Ovary (tissue), 9 donors: ENCODE data around the gene DOK1. TPM values are rescaled to one million over a fixed set of nuclear protein-coding genes. Genes with fewer than 3 reads are reported as not detected.

Experiments
- DNase-seq, 5 donors: peaks; one replicate each; pipeline ENCODE4 v3.0.0-alpha.2; 2019 to 2020
- H3K27ac ChIP-seq, 2 donors: fragments of 200-600 bp; one replicate each; pipeline versions ENCODE4 v1.5.1 to v1.8.0; 2019 to 2022
- H3K27me3 ChIP-seq: fragments of 200-600 bp; one replicate; pipeline ENCODE4 v1.8.0; 2022
- H3K36me3 ChIP-seq: fragments of 200-600 bp; sonication (generic); one replicate; pipeline ENCODE4 v1.5.1; 2019
- H3K4me1 ChIP-seq: one replicate; pipeline ENCODE4 v1.8.1; 2013; ENCODE audit warnings: mild to moderate bottlenecking, moderate library complexity; ENCODE audit not compliant: insufficient read depth
- H3K4me3 ChIP-seq: fragments of 200-600 bp; sonication (generic); one replicate; pipeline ENCODE4 v1.5.1; 2017
- H3K9me3 ChIP-seq, 2 donors: fragments of 200-600 bp in 1 of 2; sonication (generic) in 1 of 2; one replicate each; pipeline versions ENCODE4 v1.5.1 to v1.8.1; 2013 to 2019; ENCODE audit warnings: mild to moderate bottlenecking in 1 of 2, moderate library complexity in 1 of 2
- EP300 ChIP-seq: sonication (generic); formaldehyde crosslinking; IDR thresholded peaks from one replicate; pipeline ENCODE4 v1.6.1; 2017; ENCODE audit warnings: antibody characterized with exemption
- POLR2A ChIP-seq: fragments of 450-650 bp; IDR thresholded peaks from one replicate; pipeline ENCODE4 v1.6.1; 2017; ENCODE audit warnings: antibody characterized with exemption, mild to moderate bottlenecking, moderate library complexity
- WGBS, 3 donors: extraction: QIAGEN DNeasy Blood & Tissue Kit in 1 of 3; methylation state at CpG; one replicate each; pipeline versions ENCODE4 v1.1.5 to v1.1.7; 2013 to 2017; 5-methylcytosine and 5-hydroxymethylcytosine counted together
- intact Hi-C, 4 donors: fragments of 100-400 bp; cut with DNase I; formaldehyde crosslinking; loops; one replicate each; pipeline versions ENCODE4 v1.11.0 to v1.15.1; 2022 to 2023
- polyA plus RNA-seq, 2 donors: library from polyadenylated mRNA; stranded (reverse); fragments of 200-250 nt in 1 of 2; fragments of 350-450 nt in 1 of 2; fragmentation: Illumina TruSeq in 1 of 2; extraction: RNeasy Lipid Tissue Mini Kit (QIAGEN cat#74804) in 1 of 2; gene quantifications; one replicate each; pipeline ENCODE4 v1.2.3, GENCODE V29; 2013 to 2014
- total RNA-seq, 7 donors: library from RNA; depleted of rRNA in 2 of 7; stranded (reverse); fragments of >200 nt in 2 of 7; fragmentation: NEBNext Ultra II Directional in 3 of 7; extraction: Animal tissue kit (Norgen Biotek cat#: 25700) in 3 of 7; gene quantifications; one replicate each; pipeline versions ENCODE4 v1.1.0 to v1.2.4, GENCODE V29; 2016 to 2023
- TF ChIP-seq, protein P1 (sequence below), 3 donors: fragments of 450-650 bp in 2 of 3; fragments of 200-600 bp in 1 of 3; IDR thresholded peaks; one replicate each; pipeline versions ENCODE4 v1.5.1 to v1.8.0; 2016 to 2022; ENCODE audit warnings: antibody characterized with exemption in 3 of 3, mild to moderate bottlenecking in 1 of 3
- donor health status: DM: no; HTN: no; CAD: no; lungs with moderate emphysema.
- donor health status: DM: no; HTN: no; CAD: no.
- donor health status: Bipolar disorder and iron deficiency.
- donor health status: DM: yes; HTN: yes; CAD: no.
- donor health status: DM: no; HTN: no; CAD: no.
- donor health status: DM: yes; HTN: yes; CAD: no.

The DOK1 gene
- total and polyA plus RNA-seq, 9 donors: 6.5 to 16.0 (median 12.9) TPM

GRCh38 chr2:74516650-74517049 lies 37.9 kb upstream of the DOK1 start:
- Histone ChIP-seq H3K27ac (no peak overlapping the region), H3K4me1 (peaks cover 3% of the 10 kb centered on the region), H3K9me3 (no peaks in the 10 kb centered on the region), H3K4me3 (no peak overlapping the region), H3K27me3 (peaks cover 18% of the 10 kb centered on the region), H3K36me3 (no peaks in the 10 kb centered on the region)
- no peak for DNase-seq
- 52 to 63% (median 61%) methylated on average over 13 of the region's 13 CpGs for WGBS, 3 donors
- intact Hi-C loops: no loop called here
- TF ChIP-seq EP300 (no peak), POLR2A (no peak)
- TF ChIP-seq, protein P1, sequence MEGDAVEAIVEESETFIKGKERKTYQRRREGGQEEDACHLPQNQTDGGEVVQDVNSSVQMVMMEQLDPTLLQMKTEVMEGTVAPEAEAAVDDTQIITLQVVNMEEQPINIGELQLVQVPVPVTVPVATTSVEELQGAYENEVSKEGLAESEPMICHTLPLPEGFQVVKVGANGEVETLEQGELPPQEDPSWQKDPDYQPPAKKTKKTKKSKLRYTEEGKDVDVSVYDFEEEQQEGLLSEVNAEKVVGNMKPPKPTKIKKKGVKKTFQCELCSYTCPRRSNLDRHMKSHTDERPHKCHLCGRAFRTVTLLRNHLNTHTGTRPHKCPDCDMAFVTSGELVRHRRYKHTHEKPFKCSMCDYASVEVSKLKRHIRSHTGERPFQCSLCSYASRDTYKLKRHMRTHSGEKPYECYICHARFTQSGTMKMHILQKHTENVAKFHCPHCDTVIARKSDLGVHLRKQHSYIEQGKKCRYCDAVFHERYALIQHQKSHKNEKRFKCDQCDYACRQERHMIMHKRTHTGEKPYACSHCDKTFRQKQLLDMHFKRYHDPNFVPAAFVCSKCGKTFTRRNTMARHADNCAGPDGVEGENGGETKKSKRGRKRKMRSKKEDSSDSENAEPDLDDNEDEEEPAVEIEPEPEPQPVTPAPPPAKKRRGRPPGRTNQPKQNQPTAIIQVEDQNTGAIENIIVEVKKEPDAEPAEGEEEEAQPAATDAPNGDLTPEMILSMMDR (IDR thresholded peaks at IDR 0.05): no peak

DNA sequence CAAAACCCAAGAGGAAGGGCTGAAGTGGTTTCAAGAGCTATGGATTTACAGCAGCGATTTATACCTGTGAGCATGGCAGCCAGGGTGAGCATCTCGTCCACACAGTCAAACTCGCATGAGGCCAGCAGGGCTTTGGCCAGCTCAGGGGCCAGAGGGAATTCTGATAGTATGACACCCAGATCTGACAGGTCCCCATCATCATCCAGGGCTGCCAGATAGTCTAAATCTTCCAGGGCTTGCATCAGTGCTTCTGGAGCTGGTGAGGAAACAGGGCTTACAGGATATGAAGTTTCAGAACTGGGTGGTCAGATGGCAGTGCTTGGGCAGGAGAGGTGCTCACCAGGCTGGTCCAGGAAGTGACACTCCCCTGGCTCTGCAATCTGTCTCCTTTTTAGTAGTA lies 32.0 kb upstream of the DOK1 start:
- no peaks in the 10 kb centered on the region for H3K4me1 ChIP-seq
- H3K36me3 ChIP-seq: no peaks in the 10 kb centered on the region
- whole genome bisulfite sequencing, 3 donors: 67 to 76% (median 69%) methylated on average over 3 of the region's 3 CpGs
- no peak overlapping the region for H3K4me3 ChIP-seq
- no peak for DNase-seq
- intact Hi-C loops: no loop called here
- no peaks in the 10 kb centered on the region for H3K27me3 ChIP-seq
- H3K9me3 ChIP-seq: no peaks in the 10 kb centered on the region
- TF ChIP-seq, protein P1 (IDR thresholded peaks at IDR 0.05): no peak
- no peak for TF ChIP-seq POLR2A
- TF ChIP-seq EP300: no peak
- no peak overlapping the region for H3K27ac ChIP-seq

GRCh38 chr2:74524005-74524404 lies 30.5 kb upstream of the DOK1 start:
- H3K36me3 ChIP-seq: no peaks in the 10 kb centered on the region
- no peak for DNase-seq
- no peak overlapping the region for H3K27ac ChIP-seq
- TF ChIP-seq EP300 (no peak), POLR2A (no peak)
- TF ChIP-seq, protein P1 (IDR thresholded peaks at IDR 0.05): no peak
- H3K4me1 ChIP-seq: peaks cover 6% of the 10 kb centered on the region
- H3K9me3 ChIP-seq: no peaks in the 10 kb centered on the region
- WGBS, 3 donors: 76 to 80% (median 77%) methylated on average over 9 of the region's 9 CpGs
- H3K4me3 ChIP-seq: no peak overlapping the region
- no peaks in the 10 kb centered on the region for H3K27me3 ChIP-seq
- intact Hi-C loops: no loop called here

DNA sequence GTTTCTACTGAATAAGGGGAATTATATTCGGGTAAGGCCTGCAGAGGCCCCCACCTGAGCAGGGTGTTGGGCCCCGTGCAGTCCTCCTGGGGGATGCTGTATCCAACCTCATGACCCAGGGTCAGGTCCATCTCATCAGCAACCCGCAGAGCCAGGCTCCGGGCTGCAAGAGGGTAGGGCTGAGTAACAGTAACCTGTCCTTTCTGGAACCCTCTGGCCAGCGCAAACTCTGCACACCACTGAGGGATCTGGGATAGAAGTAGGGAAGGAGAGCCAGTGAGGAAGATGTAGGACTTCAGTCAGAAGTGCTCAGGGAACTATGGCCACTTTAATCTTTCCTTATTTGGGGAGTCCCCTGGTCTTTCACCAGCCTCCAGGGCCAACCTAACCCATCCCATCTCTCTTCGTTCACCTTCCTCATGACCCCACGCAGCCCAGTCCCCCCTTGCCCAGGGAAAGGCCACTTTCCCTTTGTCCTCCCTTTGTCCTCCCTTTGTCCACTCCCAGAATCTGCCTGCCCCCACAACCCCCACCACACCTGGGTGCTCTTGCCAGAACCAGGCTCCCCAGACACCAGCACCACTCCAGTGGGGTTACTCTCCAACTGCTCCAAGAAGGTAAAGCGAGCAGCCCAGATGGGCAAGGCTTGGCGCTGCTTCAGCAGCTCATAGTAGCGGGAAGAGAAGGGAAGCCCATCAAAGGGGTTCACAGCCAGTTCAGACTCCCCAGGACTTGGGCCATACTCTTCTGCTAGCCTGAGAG lies 29.4 kb upstream of the DOK1 start:
- Histone ChIP-seq H3K27ac (no peak overlapping the region), H3K27me3 (no peaks in the 10 kb centered on the region), H3K9me3 (no peaks in the 10 kb centered on the region), H3K36me3 (no peaks in the 10 kb centered on the region), H3K4me3 (no peak overlapping the region), H3K4me1 (peaks cover 6% of the 10 kb centered on the region)
- intact Hi-C loops: no loop called here
- TF ChIP-seq, protein P1 (IDR thresholded peaks at IDR 0.05): no peak
- TF ChIP-seq EP300: no peak
- no peak for TF ChIP-seq POLR2A
- WGBS, 3 donors: 82 to 89% (median 86%) methylated on average over 10 of the region's 10 CpGs
- peak in 1 of 5 donors; percentile 22 for DNase-seq
